GM12878 (cell line): Measurements from ENCODE around the gene KRTAP10-6. TPM values are rescaled to one million over a fixed set of nuclear protein-coding genes. Genes with fewer than 3 reads are reported as not detected.

Experiments used
- ATAC-seq: fragments of 200-7000 bp; cut with Tn5 transposase; 3 replicates; pipeline ENCODE4 v1.9.1; 2020; ENCODE audit warnings: mild to moderate bottlenecking, moderate library complexity
- BruUV-seq: library from RNA; stranded (reverse); fragments of 400-500 nt; replicated peaks from 2 replicates; lab custom pipeline; 2021; lab: Mats Ljungman, UMichigan
- CTCF ChIA-PET: fragments of 300-600 bp; sonication (Branson Sonifier 250); formaldehyde crosslinking; extraction: SDS; loops from one replicate; lab custom pipeline; 2021; ENCODE audit warnings: inconsistent platforms; lab: Yijun Ruan, JAX
- POLR2A ChIA-PET: fragments of 350-600 bp; formaldehyde crosslinking; extraction: SDS; loops from one replicate; lab custom pipeline; 2021; ENCODE audit warnings: inconsistent platforms; lab: Charles Lee
- RAD21 ChIA-PET: fragments of 300-600 bp; sonication (Branson Sonifier 250); formaldehyde crosslinking; loops from one replicate; lab custom pipeline; 2023; ENCODE audit warnings: antibody characterized with exemption; ENCODE audit not compliant: unreplicated experiment; lab: Charles Lee
- SMC1A ChIA-PET: fragments of 300-600 bp; sonication (Branson Sonifier 250); formaldehyde crosslinking; loops from one replicate; lab custom pipeline; 2023; ENCODE audit not compliant: unreplicated experiment, uncharacterized antibody; lab: Charles Lee
- DNase-seq: peaks from one replicate; pipeline ENCODE4 v3.0.0-alpha.2; 2011; ENCODE audit warnings: low read depth, low spot score
- FAIRE-seq: peaks from 3 replicates; lab custom pipeline; 2011; peaks lifted over from hg19 to GRCh38; lab: Jason Lieb, UNC
- H2AFZ ChIP-seq: 2 replicates; pipeline ENCODE4 v1.6.0; 2011; ENCODE audit warnings: low read depth, low read length, control low read depth; ENCODE audit not compliant: control insufficient read depth
- H3K27ac ChIP-seq: 2 replicates; pipeline ENCODE4 v1.5.1; 2011; ENCODE audit warnings: control low read depth; ENCODE audit not compliant: control insufficient read depth, insufficient read depth
- H3K27me3 ChIP-seq, 2 experiments: replicated peaks in 1 of 2; 2 replicates each; pipeline versions ENCODE4 v1.6.0 to v1.6.1; 2011; ENCODE audit warnings: low read length in 1 of 2; ENCODE audit not compliant: control insufficient read depth in 2 of 2, insufficient read depth in 2 of 2
- H3K36me3 ChIP-seq, 2 experiments: 2 replicates each; pipeline ENCODE4 v1.5.1; 2011; ENCODE audit warnings: low read length in 1 of 2; ENCODE audit not compliant: control insufficient read depth in 2 of 2, insufficient read depth in 2 of 2
- H3K4me1 ChIP-seq: 2 replicates; pipeline ENCODE4 v1.6.1; 2011; ENCODE audit warnings: mild to moderate bottlenecking, low read length, moderate library complexity, mixed read lengths; ENCODE audit not compliant: control insufficient read depth, insufficient read depth
- H3K4me2 ChIP-seq: 2 replicates; pipeline ENCODE4 v1.6.0; 2011; ENCODE audit warnings: control low read depth; ENCODE audit not compliant: control insufficient read depth, insufficient read depth
- H3K4me3 ChIP-seq: fragments of 200-600 bp; sonication (generic); 2 replicates; pipeline ENCODE4 v1.5.1; 2016
- H3K79me2 ChIP-seq: 2 replicates; pipeline ENCODE4 v1.6.0; 2011; ENCODE audit warnings: low read length; ENCODE audit not compliant: control insufficient read depth, insufficient read depth
- H3K9ac ChIP-seq: 2 replicates; pipeline ENCODE4 v1.8.0; 2011; ENCODE audit warnings: low read length, control low read depth, mixed read lengths; ENCODE audit not compliant: control insufficient read depth, insufficient read depth
- H3K9me3 ChIP-seq: replicated peaks from 3 replicates; pipeline ENCODE4 v1.5.1; 2011; ENCODE audit warnings: mild to moderate bottlenecking, low read length; ENCODE audit not compliant: control insufficient read depth, insufficient read depth
- H4K20me1 ChIP-seq: 2 replicates; pipeline ENCODE4 v1.6.0; 2011; ENCODE audit not compliant: control insufficient read depth, insufficient read depth
- DPF2 ChIP-seq: fragments of 450-650 bp; IDR thresholded peaks from 2 replicates; pipeline ENCODE4 v1.6.1; 2017; ENCODE audit warnings: mild to moderate bottlenecking
- EED ChIP-seq: sonication (generic); IDR thresholded peaks from 2 replicates; pipeline ENCODE4 v1.6.1; 2016; ENCODE audit warnings: antibody characterized with exemption, low read depth
- EZH2 ChIP-seq: IDR thresholded peaks from 2 replicates; pipeline ENCODE4 v1.6.1; 2012; ENCODE audit warnings: low read depth, mild to moderate bottlenecking, control low read depth, inconsistent platforms, low read length, borderline replicate concordance; ENCODE audit not compliant: control insufficient read depth
- JUNB ChIP-seq: IDR thresholded peaks from 2 replicates; pipeline ENCODE4 v1.6.1; 2016; ENCODE audit warnings: antibody characterized with exemption, mild to moderate bottlenecking
- KDM1A ChIP-seq: fragments of 200-600 bp; sonication (generic); IDR thresholded peaks from 2 replicates; pipeline ENCODE4 v1.6.1; 2016; ENCODE audit warnings: borderline replicate concordance
- MAX ChIP-seq: IDR thresholded peaks from 2 replicates; pipeline ENCODE4 v1.6.1; 2012; ENCODE audit warnings: low read depth, low read length, improper control_type of control experiment
- NFIC ChIP-seq: IDR thresholded peaks from 2 replicates; pipeline ENCODE4 v1.6.1; 2012; ENCODE audit warnings: low read depth, mild to moderate bottlenecking, inconsistent platforms, low read length, moderate library complexity
- NFYA ChIP-seq: IDR thresholded peaks from 2 replicates; pipeline ENCODE4 v1.6.1; 2011; ENCODE audit warnings: low read depth, mild to moderate bottlenecking, low read length, improper control_type of control experiment, borderline replicate concordance
- POLR2A ChIP-seq: IDR thresholded peaks from 2 replicates; pipeline ENCODE4 v1.6.1; 2011; ENCODE audit warnings: low read depth, mild to moderate bottlenecking, low read length
- POLR2AphosphoS5 ChIP-seq: IDR thresholded peaks from 2 replicates; pipeline ENCODE4 v1.6.1; 2011; ENCODE audit warnings: mild to moderate bottlenecking, low read length, inconsistent platforms
- RB1 ChIP-seq: fragments of 450-650 bp; formaldehyde crosslinking; IDR thresholded peaks from 2 replicates; pipeline ENCODE4 v1.6.1; 2017; ENCODE audit warnings: mild to moderate bottlenecking, borderline replicate concordance
- RUNX3 ChIP-seq: IDR thresholded peaks from 2 replicates; pipeline ENCODE4 v1.6.1; 2012; ENCODE audit warnings: low read length, inconsistent platforms
- SMARCA5 ChIP-seq: fragments of 450-650 bp; IDR thresholded peaks from 2 replicates; pipeline ENCODE4 v1.6.1; 2017; ENCODE audit warnings: mild to moderate bottlenecking
- SPI1 ChIP-seq: IDR thresholded peaks from 2 replicates; pipeline ENCODE4 v1.6.1; 2011; ENCODE audit warnings: low read depth, mild to moderate bottlenecking, low read length, moderate library complexity, borderline replicate concordance; ENCODE audit not compliant: insufficient read depth
- STAT1 ChIP-seq: fragments of 450-650 bp; conservative IDR thresholded peaks from 2 replicates; pipeline ENCODE4 v1.6.1; 2014; ENCODE audit warnings: antibody characterized with exemption, mild to moderate bottlenecking
- STAT3 ChIP-seq: IDR thresholded peaks from 2 replicates; pipeline ENCODE4 v1.6.1; 2011; ENCODE audit warnings: low read depth, low read length, improper control_type of control experiment
- TCF7 ChIP-seq: IDR thresholded peaks from 2 replicates; pipeline ENCODE4 v1.6.1; 2014; ENCODE audit warnings: antibody characterized with exemption, borderline replicate concordance
- ZBTB33 ChIP-seq: fragments of 450-650 bp; IDR thresholded peaks from 2 replicates; pipeline ENCODE4 v1.6.1; 2017; ENCODE audit warnings: mild to moderate bottlenecking
- ZBTB4 ChIP-seq: fragments of 450-650 bp; formaldehyde crosslinking; IDR thresholded peaks from 2 replicates; pipeline ENCODE4 v1.4.0; 2022; ENCODE audit warnings: mild to moderate bottlenecking, moderate library complexity
- WGBS: methylation state at CpG from one replicate; pipeline ENCODE4 v1.1.6; 2016; ENCODE audit warnings: low lambda C conversion rate; ENCODE audit not compliant: insufficient replicate concordance, insufficient coverage; ENCODE audit errors: missing lambda C conversion rate; 5-methylcytosine and 5-hydroxymethylcytosine counted together
- in situ Hi-C: fragments of 300-500 bp; cut with MboI; formaldehyde crosslinking; loops from 9 replicates; pipeline ENCODE4 v1.14.3; 2018; ENCODE audit warnings: mixed read lengths
- intact Hi-C: fragments of 100-400 bp; cut with micrococcal nuclease; formaldehyde crosslinking; loops from one replicate; pipeline ENCODE4 v1.14.2; 2022; ENCODE audit not compliant: unreplicated experiment
- polyA plus RNA-seq, 11 experiments: library from polyadenylated mRNA; depleted of rRNA in 4 of 11; unstranded in 6 of 11; stranded (reverse) in 5 of 11; fragments of >200 nt; fragmentation: Nextera tagmentation in 4 of 11; fragmentation: Illumina TruSeq in 1 of 11; extraction: Ambion mirVana in 4 of 11; extraction: Trizol in 1 of 11; gene quantifications; 1 replicate in 1 of 11; 2 replicates in 10 of 11; pipeline versions ENCODE4 v1.2.1 to v1.2.3, GENCODE V29; 2011 to 2016; ENCODE audit warnings: inconsistent platforms in 2 of 11, missing spikeins in 2 of 11, low read depth in 1 of 11
- total RNA-seq, 4 experiments: library from RNA; depleted of rRNA in 3 of 4; stranded (reverse); fragments of >200 nt in 3 of 4; fragmentation: Illumina TruSeq in 1 of 4; extraction: Trizol in 1 of 4; gene quantifications; 2 replicates each; pipeline versions ENCODE4 v1.2.1 to v1.2.3, GENCODE V29; 2013 to 2021

KRTAP10-6 gene
- total and polyA plus RNA-seq, 10 of the 15 experiments (the other 5 are each of a cell fraction or from before 2014, with no cell fraction given), result not detected

- Histone ChIP-seq H3K9me3 (no peaks in the 10 kb centered on the region; the same call in 1 of the 3 replicates), H3K4me1 (no peaks in the 10 kb centered on the region), H3K27ac (no peak overlapping the region), H2AFZ (peak overlapping the region; percentile 30), H3K9ac (no peak overlapping the region), H3K27me3 (no peaks in the 10 kb centered on the region), H3K36me3 (no peaks in the 10 kb centered on the region), H4K20me1 (no peaks in the 10 kb centered on the region), H3K4me2 (peak overlapping the region; percentile 35; the same call in 1 of the 2 replicates), H3K79me2 (no peaks in the 10 kb centered on the region), H3K4me3 (no peak overlapping the region)
- ChIA-PET SMC1A (no interaction called here), RAD21 (no interaction called here), CTCF (no interaction called here), POLR2A (no interaction called here)
- 4% methylated on average over 1 of the region's 1 CpG for WGBS
- intact Hi-C loops (no loop called here), in situ Hi-C loops (no loop called here)
- peak; percentile 89 for ATAC-seq
- no TSS peak for BruUV-seq
- peak; percentile 72 for FAIRE-seq
- DNase-seq, result no peak
- TF ChIP-seq POLR2AphosphoS5 (no peak), POLR2A (no peak), EZH2 (no peak), ZBTB4 (CRISPR knock-in tag) (no peak), TCF7 (peak; percentile 61), NFIC (peak; percentile 65; the same call in 1 of the 2 replicates), STAT1 (no peak), ZBTB33 (no peak), SMARCA5 (no peak), KDM1A (no peak), RB1 (no peak), SPI1 (no peak), DPF2 (0 out of 2 replicates have a peak, but pooled peaks have one; percentile 20), EED (no peak), NFYA (no peak), STAT3 (no peak), MAX (no peak), RUNX3 (peak; percentile 60; the same call in 1 of the 2 replicates), JUNB (peak; percentile 91)
These were observed 27.3 kb downstream of the KRTAP10-6 start for GRCh38 chr21:44564886-44565598.
